AG04449 (cell line): Measurements from ENCODE around the gene FREM1.

ENCODE experiments used
- CTCF ChIA-PET: fragments of 350-600 bp; formaldehyde crosslinking; extraction: SDS; loops from one replicate; lab custom pipeline; 2021; ENCODE audit warnings: antibody characterized with exemption; lab: Yijun Ruan, JAX
- POLR2A ChIA-PET: fragments of 400-600, 350-600 bp; formaldehyde crosslinking; extraction: SDS; loops from one replicate; lab custom pipeline; 2020; ENCODE audit warnings: antibody characterized with exemption, inconsistent platforms; lab: Yijun Ruan, JAX
- DNase-seq: peaks from one replicate; pipeline ENCODE4 v3.0.0-alpha.2; 2010; ENCODE audit warnings: low read depth, low spot score
- H3K4me3 ChIP-seq: 2 replicates; pipeline ENCODE4 v1.5.1; 2011; ENCODE audit warnings: low read depth, mild to moderate bottlenecking, control low read depth, low read length
- CTCF ChIP-seq: IDR thresholded peaks from one replicate; pipeline ENCODE4 v1.5.1; 2011; ENCODE audit warnings: mild to moderate bottlenecking, moderate library complexity, low read length, control low read depth, inconsistent platforms; ENCODE audit not compliant: insufficient read depth; ENCODE audit errors: missing control alignments

FREM1 gene

GRCh38 chr9:14888272-14888671 lies 22.0 kb downstream of the FREM1 start:
- TF ChIP-seq CTCF: no peak
- H3K4me3 ChIP-seq: no peak overlapping the region
- CTCF ChIA-PET: no interaction called here
- POLR2A ChIA-PET: no interaction called here
- no peak for DNase-seq

GRCh38 chr9:14887149-14887548 lies 23.1 kb downstream of the FREM1 start:
- no peak overlapping the region for H3K4me3 ChIP-seq
- DNase-seq: no peak
- POLR2A ChIA-PET: no interaction called here
- TF ChIP-seq CTCF: no peak
- CTCF ChIA-PET: no interaction called here

- no peak overlapping the region for H3K4me3 ChIP-seq
- POLR2A ChIA-PET: no interaction called here
- TF ChIP-seq CTCF: no peak
- no peak for DNase-seq
- CTCF ChIA-PET: no interaction called here
Measured at GRCh38 chr9:14883310-14883944, 26.8 kb downstream of the FREM1 start.

GRCh38 chr9:14882090-14882489 lies 28.1 kb downstream of the FREM1 start:
- CTCF ChIA-PET: no interaction called here
- no peak for DNase-seq
- POLR2A ChIA-PET: no interaction called here
- H3K4me3 ChIP-seq: no peak overlapping the region
- no peak for TF ChIP-seq CTCF

- H3K4me3 ChIP-seq: no peak overlapping the region
- TF ChIP-seq CTCF: no peak
- ChIA-PET CTCF (no interaction called here), POLR2A (no interaction called here)
- DNase-seq: no peak
Measured at GRCh38 chr9:14881006-14881405, 29.2 kb downstream of the FREM1 start.

- no peak for TF ChIP-seq CTCF
- CTCF ChIA-PET: no interaction called here
Measured at GRCh38 chr9:14870090-14870489, 40.1 kb downstream of the FREM1 start.

More at GRCh38 chr9:14870090-14870489, 40.1 kb downstream of the FREM1 start:
- POLR2A ChIA-PET: no interaction called here
- no peak for DNase-seq
- H3K4me3 ChIP-seq: no peak overlapping the region
